Measurements from ENCODE around the gene FOSL2.

FOSL2 gene

DNA sequence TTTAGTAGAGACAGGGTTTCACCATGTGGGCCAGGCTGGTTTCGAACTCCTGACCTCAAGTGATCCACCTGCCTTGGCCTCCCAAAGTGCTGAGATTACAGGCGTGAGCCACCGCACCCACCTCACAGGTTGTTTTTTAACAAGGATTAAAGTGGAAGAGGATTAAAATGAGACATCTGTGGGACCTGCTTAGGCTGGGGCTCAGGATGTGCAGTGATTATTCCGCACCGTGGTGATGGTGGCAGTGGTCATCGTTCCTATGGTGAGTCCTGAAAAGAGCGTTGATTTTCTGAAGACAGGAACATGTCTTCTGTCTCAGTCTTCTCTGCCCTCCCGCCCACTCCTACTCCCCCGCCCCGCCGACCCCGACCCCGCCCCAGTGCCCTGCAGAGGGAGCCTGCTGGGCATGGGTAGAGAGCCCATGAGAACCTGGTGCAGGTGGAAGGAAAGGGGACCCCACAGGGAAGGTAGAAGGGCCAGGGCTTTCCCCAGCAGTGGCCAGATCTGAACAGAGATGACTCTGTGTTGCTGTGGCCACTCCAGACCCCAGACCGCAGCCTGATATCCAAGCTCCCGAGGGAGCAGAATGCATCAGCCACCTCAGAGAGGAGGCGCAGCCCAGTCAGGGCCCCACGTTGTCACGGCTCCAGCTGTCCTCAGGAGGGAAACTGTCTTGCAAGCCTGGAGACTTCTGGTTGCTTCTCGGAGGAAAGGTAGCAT, 34.5 kb upstream of the FOSL2 start:
- TF ChIP-seq SUZ12 (IDR thresholded peaks at IDR 0.05; ENCODE audit: extremely low read depth, insufficient read depth, insufficient read length): no peak
- no peak for TF ChIP-seq ZNF274 (IDR thresholded peaks at IDR 0.05; ENCODE audit: low read depth, low read length)
- no peak for TF ChIP-seq YY1 (IDR thresholded peaks at IDR 0.05; ENCODE audit: insufficient read depth, insufficient read length)
- Histone ChIP-seq H3K27me3 (ENCODE audit: insufficient read depth, insufficient read length) (no peaks in the 10 kb centered on the region), H3K4me3 (ENCODE audit: insufficient read length, low read depth) (no peak overlapping the region), H3K9me3 (ENCODE audit: insufficient read depth, low read length) (no peaks in the 10 kb centered on the region), H3K36me3 (ENCODE audit: insufficient read depth, insufficient read length, low read length) (no peaks in the 10 kb centered on the region), H3K4me1 (ENCODE audit: insufficient read depth, insufficient read length) (peaks cover 7% of the 10 kb centered on the region), H3K9ac (ENCODE audit: insufficient read length, low read depth) (no peak overlapping the region)
- no peak for DNase-seq (ENCODE audit: low read depth, low spot score)

DNA sequence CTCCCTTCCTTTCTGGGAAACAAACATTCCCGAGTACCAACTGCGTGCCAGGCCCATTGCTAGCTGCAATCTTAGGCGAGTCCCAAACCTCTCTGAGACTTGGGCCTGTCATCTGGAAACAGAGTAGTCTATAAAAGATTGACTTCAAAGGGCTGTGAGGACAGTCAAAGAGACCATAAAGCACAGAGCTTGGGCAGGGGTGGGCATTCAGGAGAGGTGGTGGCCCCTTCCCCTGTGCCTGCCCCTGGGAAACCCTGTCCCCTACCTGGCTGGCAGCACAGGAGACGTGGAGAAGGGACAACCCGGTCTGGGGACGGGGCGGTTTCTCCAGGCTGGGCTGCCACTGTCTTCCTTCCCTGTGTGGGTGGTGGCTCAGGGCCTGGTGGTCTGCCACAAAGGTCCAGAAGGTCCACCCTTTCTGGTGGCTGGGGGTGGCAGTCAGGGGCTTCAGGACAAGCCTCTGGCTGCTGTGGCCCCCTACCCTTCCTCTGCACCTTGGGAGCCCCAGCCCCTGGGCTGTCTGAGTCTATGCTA, 33.9 kb upstream of the FOSL2 start:
- no peak for TF ChIP-seq YY1 (IDR thresholded peaks at IDR 0.05; ENCODE audit: insufficient read depth, insufficient read length)
- TF ChIP-seq SUZ12 (IDR thresholded peaks at IDR 0.05; ENCODE audit: extremely low read depth, insufficient read depth, insufficient read length): no peak
- TF ChIP-seq ZNF274 (IDR thresholded peaks at IDR 0.05; ENCODE audit: low read depth, low read length): no peak
- no peak overlapping the region for H3K4me3 ChIP-seq (ENCODE audit: insufficient read length, low read depth)
- H3K36me3 ChIP-seq (ENCODE audit: insufficient read depth, insufficient read length, low read length): no peaks in the 10 kb centered on the region
- H3K9me3 ChIP-seq (ENCODE audit: insufficient read depth, low read length): no peaks in the 10 kb centered on the region
- no peaks in the 10 kb centered on the region for H3K27me3 ChIP-seq (ENCODE audit: insufficient read depth, insufficient read length)
- no peak overlapping the region for H3K9ac ChIP-seq (ENCODE audit: insufficient read length, low read depth)
- no peak for DNase-seq (ENCODE audit: low read depth, low spot score)
- peaks cover 8% of the 10 kb centered on the region for H3K4me1 ChIP-seq (ENCODE audit: insufficient read depth, insufficient read length)

DNA sequence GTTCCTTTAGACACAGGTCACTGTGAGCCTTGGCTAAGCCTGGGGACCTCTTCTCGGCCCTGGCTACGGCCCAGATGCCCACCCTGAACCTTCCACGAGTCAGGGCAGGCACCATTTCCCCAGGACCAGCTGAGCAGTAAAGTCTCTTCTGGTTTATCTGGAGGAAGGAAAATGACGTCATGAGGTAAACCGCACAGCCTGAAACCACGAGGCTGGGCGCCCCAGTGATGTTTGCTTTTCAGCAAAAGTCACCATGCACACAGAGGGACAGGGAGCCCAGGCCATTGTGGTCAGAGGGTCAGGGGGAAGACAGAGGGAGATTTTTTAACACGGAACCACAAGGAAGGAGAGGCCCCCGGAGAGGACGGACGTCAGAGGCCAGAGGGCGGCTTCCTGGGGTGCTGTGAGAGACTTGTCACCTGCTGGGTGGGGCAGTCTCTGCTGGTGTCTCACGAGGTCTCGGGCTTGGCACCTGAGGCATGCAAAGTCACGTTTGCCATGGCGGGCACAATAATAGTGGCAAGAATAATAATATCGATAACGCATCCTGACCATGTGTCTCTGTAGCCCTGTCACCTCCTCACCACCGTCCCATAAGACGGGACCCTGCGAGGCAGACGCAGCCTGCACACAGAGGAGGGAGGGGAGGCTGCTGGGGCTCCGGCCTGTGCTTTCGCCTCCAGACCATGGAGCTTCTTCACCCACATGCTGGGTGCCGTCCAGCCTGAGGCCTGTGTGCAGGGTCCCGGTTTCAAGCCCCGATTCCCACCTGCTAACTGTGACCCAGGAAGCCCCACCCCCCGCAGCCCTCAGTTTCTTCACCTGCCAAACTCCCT, 33.2 kb upstream of the FOSL2 start:
- Histone ChIP-seq H3K4me1 (ENCODE audit: insufficient read depth, insufficient read length) (peaks cover 8% of the 10 kb centered on the region), H3K36me3 (ENCODE audit: insufficient read depth, insufficient read length, low read length) (no peaks in the 10 kb centered on the region), H3K4me3 (ENCODE audit: insufficient read length, low read depth) (no peak overlapping the region), H3K9me3 (ENCODE audit: insufficient read depth, low read length) (no peaks in the 10 kb centered on the region), H3K9ac (ENCODE audit: insufficient read length, low read depth) (no peak overlapping the region), H3K27me3 (ENCODE audit: insufficient read depth, insufficient read length) (no peaks in the 10 kb centered on the region)
- TF ChIP-seq SUZ12 (IDR thresholded peaks at IDR 0.05; ENCODE audit: extremely low read depth, insufficient read depth, insufficient read length): no peak
- no peak for TF ChIP-seq ZNF274 (IDR thresholded peaks at IDR 0.05; ENCODE audit: low read depth, low read length)
- no peak for TF ChIP-seq YY1 (IDR thresholded peaks at IDR 0.05; ENCODE audit: insufficient read depth, insufficient read length)
- no peak for DNase-seq (ENCODE audit: low read depth, low spot score)

DNA sequence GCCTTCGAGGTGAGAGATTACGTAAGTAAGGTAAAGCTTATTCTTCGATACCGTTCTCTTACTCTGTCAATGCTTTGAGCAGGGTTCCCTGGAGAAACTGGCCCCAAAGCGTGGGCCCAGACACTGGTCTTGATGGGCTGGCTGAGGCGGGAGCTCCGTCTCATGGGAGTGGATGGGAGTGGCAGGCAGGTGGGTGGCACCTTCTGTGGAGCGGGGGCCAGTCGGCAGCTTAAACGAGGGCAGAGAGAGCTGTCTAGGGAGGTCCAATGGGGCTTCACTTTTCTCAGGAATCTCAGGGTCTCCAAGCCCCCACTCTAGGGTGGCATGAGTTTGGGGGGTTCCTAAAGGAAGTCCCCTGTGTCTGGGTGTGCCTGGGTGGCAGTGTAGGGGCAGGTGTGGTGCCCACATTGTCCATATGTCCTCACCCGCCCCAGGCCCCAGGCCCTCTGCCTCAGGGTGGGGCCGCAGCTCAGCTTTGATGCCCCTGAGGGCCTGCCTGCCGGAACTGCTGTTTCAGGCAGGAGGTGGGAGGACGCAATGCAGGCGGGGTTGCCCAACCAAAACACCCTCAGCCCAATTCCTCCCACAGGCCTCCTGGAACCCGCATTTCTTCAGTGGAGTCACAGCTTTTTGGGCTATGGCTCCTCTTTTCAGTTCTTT, 32.5 kb upstream of the FOSL2 start:
- no peak for DNase-seq (ENCODE audit: low read depth, low spot score)

DNA sequence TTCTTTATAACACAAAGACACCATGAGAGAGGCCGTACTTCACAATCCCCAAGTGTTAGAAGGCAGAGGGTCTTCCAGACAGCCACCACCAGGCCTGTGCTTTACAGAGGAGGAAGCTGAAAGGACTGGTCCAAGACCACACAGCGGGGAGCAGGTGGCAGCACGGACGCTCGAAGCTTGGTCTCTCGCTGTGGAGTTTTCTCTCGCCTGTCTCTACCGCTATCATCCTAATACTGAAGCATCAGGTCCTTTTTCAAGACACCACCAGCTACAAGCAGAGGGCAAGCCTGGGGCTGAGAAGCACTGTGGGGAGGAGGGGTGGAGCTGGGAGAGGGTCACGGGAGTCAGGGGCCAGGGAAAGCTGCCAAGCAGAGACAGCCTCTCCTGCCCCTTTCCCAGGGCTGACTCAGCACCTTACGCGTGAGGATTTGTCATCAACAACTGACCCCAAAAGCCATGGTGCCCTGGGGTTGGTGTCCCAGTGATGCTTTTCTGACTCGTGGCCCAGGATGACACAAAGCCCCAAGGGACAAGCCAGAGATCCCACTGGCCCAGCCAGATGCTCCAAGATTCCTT, 31.9 kb upstream of the FOSL2 start:
- Histone ChIP-seq H3K4me3 (ENCODE audit: insufficient read length, low read depth) (no peak overlapping the region), H3K4me1 (ENCODE audit: insufficient read depth, insufficient read length) (peaks cover 7% of the 10 kb centered on the region), H3K27me3 (ENCODE audit: insufficient read depth, insufficient read length) (no peaks in the 10 kb centered on the region), H3K36me3 (ENCODE audit: insufficient read depth, insufficient read length, low read length) (no peaks in the 10 kb centered on the region), H3K9ac (ENCODE audit: insufficient read length, low read depth) (no peak overlapping the region), H3K9me3 (ENCODE audit: insufficient read depth, low read length) (no peaks in the 10 kb centered on the region)
- DNase-seq (ENCODE audit: low read depth, low spot score): no peak
- no peak for TF ChIP-seq SUZ12 (IDR thresholded peaks at IDR 0.05; ENCODE audit: extremely low read depth, insufficient read depth, insufficient read length)
- TF ChIP-seq YY1 (IDR thresholded peaks at IDR 0.05; ENCODE audit: insufficient read depth, insufficient read length): no peak
- TF ChIP-seq ZNF274 (IDR thresholded peaks at IDR 0.05; ENCODE audit: low read depth, low read length): no peak

More for the DNA sequence above, 32.5 kb upstream of the FOSL2 start:
- no peaks in the 10 kb centered on the region for H3K36me3 ChIP-seq (ENCODE audit: insufficient read depth, insufficient read length, low read length)
- no peak for TF ChIP-seq YY1 (IDR thresholded peaks at IDR 0.05; ENCODE audit: insufficient read depth, insufficient read length)
- no peak for TF ChIP-seq ZNF274 (IDR thresholded peaks at IDR 0.05; ENCODE audit: low read depth, low read length)
- TF ChIP-seq SUZ12 (IDR thresholded peaks at IDR 0.05; ENCODE audit: extremely low read depth, insufficient read depth, insufficient read length): no peak
- no peak overlapping the region for H3K9ac ChIP-seq (ENCODE audit: insufficient read length, low read depth)
- H3K27me3 ChIP-seq (ENCODE audit: insufficient read depth, insufficient read length): no peaks in the 10 kb centered on the region
- H3K9me3 ChIP-seq (ENCODE audit: insufficient read depth, low read length): no peaks in the 10 kb centered on the region
- H3K4me1 ChIP-seq (ENCODE audit: insufficient read depth, insufficient read length): peaks cover 8% of the 10 kb centered on the region
- no peak overlapping the region for H3K4me3 ChIP-seq (ENCODE audit: insufficient read length, low read depth)

DNA sequence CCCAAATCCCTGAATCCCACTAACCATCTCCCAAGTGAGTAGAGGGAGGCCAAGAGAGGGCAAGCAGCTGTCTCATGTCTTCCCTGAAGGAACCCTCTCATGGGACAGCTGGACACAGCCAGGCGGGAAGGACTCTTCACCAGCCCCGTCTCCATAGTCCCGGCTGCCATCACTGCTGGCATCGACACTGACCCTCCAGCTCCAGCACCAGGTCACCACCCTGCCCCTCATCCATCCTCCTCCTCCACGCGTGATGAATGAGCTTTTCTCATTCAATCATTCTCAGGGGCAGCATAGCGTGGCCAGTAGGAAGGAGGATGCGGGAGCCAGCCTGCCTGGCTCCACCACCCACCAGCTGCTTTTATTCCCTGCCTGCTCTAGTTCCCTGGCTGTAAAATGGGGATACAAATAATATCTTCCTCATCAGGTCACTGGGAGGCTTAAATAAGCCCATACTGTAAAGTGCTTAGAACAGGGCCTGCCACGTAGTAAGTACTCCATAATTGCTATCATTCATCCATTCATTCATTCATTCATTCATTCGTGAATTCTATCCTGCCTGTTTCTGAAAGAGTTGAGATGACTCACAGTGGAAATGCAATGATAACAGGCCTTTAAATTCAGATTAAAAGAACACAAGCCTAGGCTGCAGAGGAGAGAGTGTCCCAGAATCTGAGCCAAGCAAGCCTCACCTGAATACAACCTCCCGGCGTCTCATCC, 30.5 kb upstream of the FOSL2 start:
- TF ChIP-seq ZNF274 (IDR thresholded peaks at IDR 0.05; ENCODE audit: low read depth, low read length) (no peak), YY1 (IDR thresholded peaks at IDR 0.05; ENCODE audit: insufficient read depth, insufficient read length) (no peak), SUZ12 (IDR thresholded peaks at IDR 0.05; ENCODE audit: extremely low read depth, insufficient read depth, insufficient read length) (no peak)
- H3K9ac ChIP-seq (ENCODE audit: insufficient read length, low read depth): no peak overlapping the region

More for the DNA sequence above, 30.5 kb upstream of the FOSL2 start:
- no peaks in the 10 kb centered on the region for H3K27me3 ChIP-seq (ENCODE audit: insufficient read depth, insufficient read length)
- DNase-seq (ENCODE audit: low read depth, low spot score): no peak
- no peaks in the 10 kb centered on the region for H3K9me3 ChIP-seq (ENCODE audit: insufficient read depth, low read length)
- no peak overlapping the region for H3K4me3 ChIP-seq (ENCODE audit: insufficient read length, low read depth)
- H3K4me1 ChIP-seq (ENCODE audit: insufficient read depth, insufficient read length): peaks cover 5% of the 10 kb centered on the region
- no peaks in the 10 kb centered on the region for H3K36me3 ChIP-seq (ENCODE audit: insufficient read depth, insufficient read length, low read length)
